H1 (cell line): ENCODE results near the gene KCNMA1. TPM values are rescaled to one million over a fixed set of nuclear protein-coding genes. Genes with fewer than 3 reads are reported as not detected.

Source experiments
- CTCF ChIA-PET: fragments of 300-600 bp; sonication (Branson Sonifier 250); formaldehyde crosslinking; loops from one replicate; lab custom pipeline; 2021; ENCODE audit not compliant: partially characterized antibody; lab: Charles Lee
- POLR2A ChIA-PET: fragments of 300-600 bp; sonication (Branson Sonifier 250); formaldehyde crosslinking; loops from one replicate; lab custom pipeline; 2021; ENCODE audit warnings: inconsistent platforms; ENCODE audit not compliant: partially characterized antibody; lab: Charles Lee
- DNase-seq, 2 experiments: peaks; one replicate each; pipeline versions ENCODE4 v3.0.0 to v3.0.0-alpha.2; 2010 to 2022; ENCODE audit warnings: low spot score in 2 of 2, low read depth in 1 of 2, mixed read lengths in 1 of 2
- FAIRE-seq: peaks from 2 replicates; lab custom pipeline; 2011; peaks lifted over from hg19 to GRCh38; lab: Jason Lieb, UNC
- H2AFZ ChIP-seq: 2 replicates; pipeline ENCODE4 v1.8.1; 2012; ENCODE audit warnings: low read length, inconsistent platforms
- H2AK5ac ChIP-seq: 2 replicates; pipeline ENCODE4 v1.6.1; 2013; ENCODE audit warnings: low read depth, low read length
- H2BK120ac ChIP-seq: replicated peaks from 2 replicates; pipeline ENCODE3; 2013; ENCODE audit warnings: low read depth, low read length, inconsistent platforms
- H2BK12ac ChIP-seq: 2 replicates; pipeline ENCODE4 v1.6.1; 2013; ENCODE audit warnings: low read depth, low read length
- H2BK15ac ChIP-seq: 2 replicates; pipeline ENCODE4 v1.6.1; 2013; ENCODE audit warnings: low read length
- H2BK20ac ChIP-seq: 2 replicates; pipeline ENCODE4 v1.6.1; 2013; ENCODE audit warnings: low read length
- H2BK5ac ChIP-seq: 2 replicates; pipeline ENCODE4 v1.6.1; 2013; ENCODE audit warnings: low read depth, low read length
- H3K14ac ChIP-seq: 2 replicates; pipeline ENCODE4 v1.6.1; 2013; ENCODE audit warnings: inconsistent platforms; ENCODE audit not compliant: insufficient read length
- H3K18ac ChIP-seq: 2 replicates; pipeline ENCODE4 v1.6.1; 2013; ENCODE audit warnings: low read length; ENCODE audit errors: extremely low read depth
- H3K23ac ChIP-seq: 2 replicates; pipeline ENCODE4 v1.6.1; 2013; ENCODE audit warnings: inconsistent platforms; ENCODE audit not compliant: insufficient read length
- H3K23me2 ChIP-seq: 2 replicates; pipeline ENCODE4 v1.6.1; 2013; ENCODE audit warnings: low read depth, low read length
- H3K27ac ChIP-seq: 2 replicates; pipeline ENCODE4 v1.6.1; 2011; ENCODE audit warnings: low read depth, low read length, inconsistent platforms
- H3K27me3 ChIP-seq, 4 experiments: replicated peaks in 1 of 4; 1 replicate in 1 of 4; 2 replicates in 3 of 4; pipeline versions ENCODE4 v1.6.1 to v1.8.1; 2011 to 2013; ENCODE audit warnings: low read length in 3 of 4, mild to moderate bottlenecking in 3 of 4, inconsistent platforms in 2 of 4, mixed read lengths in 2 of 4, moderate library complexity in 1 of 4; ENCODE audit not compliant: control insufficient read depth in 3 of 4, insufficient read depth in 3 of 4; ENCODE audit errors: extremely low read depth in 1 of 4
- H3K36me3 ChIP-seq, 4 experiments: 2 replicates each; pipeline versions ENCODE4 v1.6.1 to v1.8.1; 2011 to 2013; ENCODE audit warnings: mild to moderate bottlenecking in 4 of 4, low read length in 3 of 4, moderate library complexity in 2 of 4, control low read depth in 1 of 4, inconsistent platforms in 1 of 4; ENCODE audit not compliant: insufficient read depth in 4 of 4, control insufficient read depth in 2 of 4
- H3K4ac ChIP-seq: replicated peaks from 2 replicates; pipeline ENCODE3; 2013; ENCODE audit warnings: low read length, low read depth, mixed read lengths, inconsistent platforms; ENCODE audit not compliant: insufficient read length
- H3K4me1 ChIP-seq, 4 experiments: replicated peaks in 1 of 4; 1 replicate in 1 of 4; 2 replicates in 3 of 4; pipeline versions ENCODE4 v1.6.1 to v1.8.1; 2011 to 2013; ENCODE audit warnings: low read length in 3 of 4, inconsistent platforms in 2 of 4, mixed read lengths in 1 of 4; ENCODE audit not compliant: insufficient read depth in 4 of 4, control insufficient read depth in 3 of 4
- H3K4me2 ChIP-seq, 2 experiments: 2 replicates each; pipeline versions ENCODE4 v1.6.1 to v1.8.1; 2011 to 2013; ENCODE audit warnings: low read depth in 2 of 2, low read length in 2 of 2, control low read depth in 1 of 2, inconsistent platforms in 1 of 2, mild to moderate bottlenecking in 1 of 2; ENCODE audit not compliant: insufficient read depth in 1 of 2
- H3K4me3 ChIP-seq, 4 experiments: fragments of 200-600, 300-600 bp in 1 of 4; sonication (generic), shearing (Covaris generic), sonication (Bioruptor Twin) in 1 of 4; 2 replicates each; pipeline versions ENCODE4 v1.5.1 to v1.8.1; 2011 to 2016; ENCODE audit warnings: low read length in 4 of 4, low read depth in 3 of 4, control low read depth in 2 of 4, inconsistent platforms in 2 of 4, mild to moderate bottlenecking in 2 of 4, mixed read lengths in 1 of 4, moderate library complexity in 1 of 4; ENCODE audit not compliant: insufficient read depth in 2 of 4; ENCODE audit errors: extremely low read depth in 1 of 4
- H3K56ac ChIP-seq: replicated peaks from 2 replicates; pipeline ENCODE3; 2013; ENCODE audit warnings: low read depth, mild to moderate bottlenecking, mixed read lengths, low read length, inconsistent platforms; ENCODE audit not compliant: insufficient read length
- H3K79me1 ChIP-seq: 2 replicates; pipeline ENCODE4 v1.6.1; 2013; ENCODE audit warnings: low read depth, low read length, control low read depth
- H3K79me2 ChIP-seq, 2 experiments: 2 replicates each; pipeline versions ENCODE4 v1.6.1 to v1.8.1; 2012 to 2013; ENCODE audit warnings: low read length in 2 of 2, mild to moderate bottlenecking in 2 of 2, inconsistent platforms in 1 of 2; ENCODE audit not compliant: insufficient read depth in 2 of 2, control insufficient read depth in 1 of 2
- H3K9ac ChIP-seq, 4 experiments: replicated peaks in 1 of 4; 1 replicate in 1 of 4; 2 replicates in 3 of 4; pipeline versions ENCODE4 v1.6.1 to v1.8.1; 2011 to 2013; ENCODE audit warnings: low read depth in 3 of 4, low read length in 3 of 4, control low read depth in 2 of 4, mild to moderate bottlenecking in 2 of 4, moderate library complexity in 2 of 4, inconsistent platforms in 1 of 4; ENCODE audit errors: extremely low read depth in 1 of 4
- H3K9me3 ChIP-seq, 2 experiments: 2 replicates each; pipeline versions ENCODE4 v1.6.1 to v1.8.1; 2012 to 2013; ENCODE audit warnings: mild to moderate bottlenecking in 2 of 2, moderate library complexity in 2 of 2, control low read depth in 1 of 2, inconsistent platforms in 1 of 2, low read depth in 1 of 2, low read length in 1 of 2, mixed read lengths in 1 of 2; ENCODE audit not compliant: insufficient read depth in 2 of 2
- H4K20me1 ChIP-seq, 2 experiments: replicated peaks in 1 of 2; 2 replicates each; pipeline versions ENCODE3 to v1.8.1; 2011 to 2013; ENCODE audit warnings: inconsistent platforms in 2 of 2, low read length in 2 of 2, mild to moderate bottlenecking in 1 of 2; ENCODE audit not compliant: insufficient read depth in 2 of 2, control insufficient read depth in 1 of 2
- H4K5ac ChIP-seq: 2 replicates; pipeline ENCODE4 v1.6.1; 2013; ENCODE audit warnings: low read length, low read depth, mixed read lengths, inconsistent platforms; ENCODE audit not compliant: insufficient read length
- H4K8ac ChIP-seq: 2 replicates; pipeline ENCODE4 v1.8.0; 2013; ENCODE audit warnings: mild to moderate bottlenecking, moderate library complexity, low read length, inconsistent platforms; ENCODE audit not compliant: insufficient read depth; ENCODE audit errors: extremely low read depth
- H4K91ac ChIP-seq: replicated peaks from 2 replicates; pipeline ENCODE3; 2013; ENCODE audit warnings: low read length, mixed read lengths, inconsistent platforms; ENCODE audit not compliant: insufficient read length
- GTF2F1 ChIP-seq: IDR thresholded peaks from 2 replicates; pipeline ENCODE4 v1.6.1; 2012; ENCODE audit warnings: low read depth, low read length, improper control_type of control experiment, borderline replicate concordance
- KDM1A ChIP-seq: fragments of 200-600, 300-600 bp; sonication (generic); IDR thresholded peaks from 2 replicates; pipeline ENCODE4 v1.7.1; 2016; ENCODE audit warnings: mild to moderate bottlenecking, low read length, borderline replicate concordance
- WGBS, 2 experiments: shearing (Covaris generic) in 1 of 2; methylation state at CpG; one replicate each; pipeline versions ENCODE4 v1.1.6 to v1.1.7; 2013 to 2015; ENCODE audit warnings: low lambda C conversion rate in 2 of 2, mixed read lengths in 2 of 2, inconsistent platforms in 1 of 2, low coverage in 1 of 2, missing lambda C conversion rate in 1 of 2; ENCODE audit not compliant: insufficient replicate concordance in 2 of 2, insufficient coverage in 1 of 2, insufficient read length in 1 of 2; ENCODE audit errors: extremely low coverage in 1 of 2, missing lambda C conversion rate in 1 of 2; 5-methylcytosine and 5-hydroxymethylcytosine counted together
- polyA plus RNA-seq, 7 experiments: library from polyadenylated mRNA; depleted of rRNA in 3 of 7; stranded (reverse) in 5 of 7; unstranded in 2 of 7; fragments of >200 nt in 5 of 7; fragments of 200-250 nt in 2 of 7; gene quantifications; 1 replicate in 5 of 7; 2 replicates in 1 of 7; 4 replicates in 1 of 7; pipeline versions ENCODE4 v1.2.1 to v1.2.3, GENCODE V29; 2011 to 2013; ENCODE audit warnings: missing spikeins in 2 of 7, mixed read lengths in 2 of 7
- total RNA-seq: library from RNA; stranded (reverse); fragmentation: NEBNext Ultra II Directional; extraction: Animal tissue kit (Norgen Biotek cat#: 25700); gene quantifications from 2 replicates; pipeline ENCODE4 v1.2.1, GENCODE V29; 2021

Gene KCNMA1
- total and polyA plus RNA-seq, 2 of the 8 experiments (the other 6 are each of a cell fraction or from before 2014, with no cell fraction given): 10.2 to 11.1 TPM

DNA sequence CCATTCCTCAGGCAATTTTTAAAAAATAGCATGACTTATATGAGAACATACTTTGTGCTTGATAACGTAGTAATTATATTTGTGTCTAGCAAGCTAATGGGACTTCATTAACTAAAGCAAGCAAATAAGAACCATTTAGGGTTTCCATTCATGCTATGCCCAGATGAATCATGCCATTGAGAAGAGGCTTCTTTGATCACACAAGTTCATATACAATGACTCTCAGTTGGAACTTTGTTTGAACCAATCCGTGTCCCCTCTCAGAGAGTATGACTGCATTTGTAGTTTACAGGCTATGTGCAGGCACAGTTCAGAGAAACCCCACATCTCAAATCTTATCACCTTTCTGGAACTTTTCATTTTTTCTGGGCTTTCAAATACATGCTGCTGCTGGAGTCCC is 614.2 kb downstream of the KCNMA1 start:
- no peaks in the 10 kb centered on the region for H3K27me3 ChIP-seq
- H2BK20ac ChIP-seq: no peak overlapping the region
- DNase-seq: no peak
- peaks cover 0 to 1% of the 10 kb centered on the region in 2 experiments for H4K20me1 ChIP-seq
- H3K79me1 ChIP-seq: no peaks in the 10 kb centered on the region
- H3K14ac ChIP-seq: no peak overlapping the region
- 87% methylated on average over 2 of the region's 2 CpGs; no CpG with 5 or more reads in 1 of the 2 experiments for WGBS, 2 experiments
- ChIA-PET CTCF (no interaction called here), POLR2A (no interaction called here)
- H4K8ac ChIP-seq: no peak overlapping the region
- H2BK120ac ChIP-seq: no peak overlapping the region
- H3K18ac ChIP-seq: no peak overlapping the region
- H2AFZ ChIP-seq: no peak overlapping the region
- no peak overlapping the region for H2AK5ac ChIP-seq
- no peak overlapping the region for H4K5ac ChIP-seq
- H3K23me2 ChIP-seq: no peaks in the 10 kb centered on the region
- no peaks in the 10 kb centered on the region for H3K36me3 ChIP-seq
- H3K79me2 ChIP-seq: no peaks in the 10 kb centered on the region
- H3K9me3 ChIP-seq: no peaks in the 10 kb centered on the region
- H2BK5ac ChIP-seq: no peak overlapping the region
- H2BK12ac ChIP-seq: no peak overlapping the region
- no peak overlapping the region for H3K4me2 ChIP-seq
- no peak for FAIRE-seq
- no peak overlapping the region for H4K91ac ChIP-seq
- no peak overlapping the region for H3K27ac ChIP-seq
- H3K4me3 ChIP-seq: no peak overlapping the region
- TF ChIP-seq KDM1A (no peak), GTF2F1 (no peak)
- TF ChIP-seq, all 59 proteins: peak for 0
- Histone ChIP-seq H3K4ac (no peak overlapping the region), H3K56ac (no peak overlapping the region), H2BK15ac (no peak overlapping the region), H3K4me1 (no peaks in the 10 kb centered on the region; a peak in 1 of 7 replicates), H3K23ac (no peak overlapping the region), H3K9ac (no peak overlapping the region)
